Activated naive CD4-positive, alpha-beta T cell treated with anti-CD3 and anti-CD28 coated beads, Interleukin-2, amount 50 U/mL, for 72 hours (primary cell): Measurements from ENCODE around the gene IFNGR1. TPM values are rescaled to one million over a fixed set of nuclear protein-coding genes. Genes with fewer than 3 reads are reported as not detected.
A peak's percentile ranks its signal among the peaks of the same experiment; 100 is the strongest.

Experiments
- ATAC-seq, 2 donors: fragments of 150-1000 bp; cut with Tn5 transposase; 2 replicates each; pipeline ENCODE4 v1.10.0; 2021; ENCODE audit warnings: mild to moderate bottlenecking in 2 of 2, moderate library complexity in 2 of 2
- DNase-seq, 2 donors: peaks; one replicate each; pipeline ENCODE4 v3.0.0; 2021 to 2022; ENCODE audit warnings: low spot score in 2 of 2
- H3K27ac Mint-ChIP-seq, 2 donors: one replicate each; pipeline ENCODE4 v1.8.0; 2022; ENCODE audit warnings: mild to moderate bottlenecking in 2 of 2, mixed read lengths in 2 of 2
- H3K36me3 Mint-ChIP-seq, 2 donors: one replicate each; pipeline ENCODE4 v1.8.0; 2022; ENCODE audit warnings: mixed read lengths in 2 of 2
- H3K9me3 Mint-ChIP-seq, 2 donors: one replicate each; pipeline ENCODE4 v1.8.0; 2022; ENCODE audit warnings: mixed read lengths in 2 of 2
- total RNA-seq, 2 donors: library from RNA; stranded (reverse); gene quantifications; one replicate each; pipeline ENCODE4 v1.2.3, GENCODE V29; 2022

The IFNGR1 gene
- total RNA-seq, 2 donors from 2014 or later, result 32.7 to 62.5 TPM

- H3K27ac Mint-ChIP-seq, result no peak overlapping the region
- peaks cover 0 to 5% of the 10 kb centered on the region in 2 donors for H3K9me3 Mint-ChIP-seq
- DNase-seq (no peak), ATAC-seq (no peak)
- no peaks in the 10 kb centered on the region for H3K36me3 Mint-ChIP-seq
Observed at GRCh38 chr6:137246164-137246563, 27.0 kb upstream of the IFNGR1 start.

- ATAC-seq (peak in 1 of 2 donors; percentile 67), DNase-seq (no peak)
- peaks cover 4 to 7% of the 10 kb centered on the region in 2 donors for H3K36me3 Mint-ChIP-seq
- no peak overlapping the region for H3K27ac Mint-ChIP-seq
- H3K9me3 Mint-ChIP-seq, result peaks cover 6 to 9% of the 10 kb centered on the region in 2 donors
Observed at GRCh38 chr6:137241481-137242038, 22.4 kb upstream of the IFNGR1 start.

- peaks cover 6 to 10% of the 10 kb centered on the region in 2 donors for H3K9me3 Mint-ChIP-seq
Observed at GRCh38 chr6:137240168-137240567, 21.0 kb upstream of the IFNGR1 start.

GRCh38 chr6:137237413-137238170 is 18.4 kb upstream of the IFNGR1 start:
- peaks cover 6 to 10% of the 10 kb centered on the region in 2 donors for H3K9me3 Mint-ChIP-seq
- DNase-seq (no peak), ATAC-seq (no peak)
- H3K36me3 Mint-ChIP-seq, result peaks cover 6 to 7% of the 10 kb centered on the region in 2 donors
- H3K27ac Mint-ChIP-seq, result no peak overlapping the region

More at GRCh38 chr6:137240168-137240567, 21.0 kb upstream of the IFNGR1 start:
- ATAC-seq, result no peak
- Mint-ChIP-seq H3K27ac (no peak overlapping the region), H3K36me3 (peaks cover 6 to 7% of the 10 kb centered on the region in 2 donors)
- DNase-seq, result no peak

GRCh38 chr6:137236581-137237355 is 17.6 kb upstream of the IFNGR1 start:
- Mint-ChIP-seq H3K36me3 (peaks cover 6 to 7% of the 10 kb centered on the region in 2 donors), H3K27ac (no peak overlapping the region), H3K9me3 (peaks cover 6 to 10% of the 10 kb centered on the region in 2 donors)
- ATAC-seq (no peak), DNase-seq (no peak)

GRCh38 chr6:137235686-137236085 is 16.5 kb upstream of the IFNGR1 start:
- ATAC-seq, result no peak
- no peak for DNase-seq
- H3K27ac Mint-ChIP-seq, result no peak overlapping the region
- H3K36me3 Mint-ChIP-seq, result peaks cover 6 to 7% of the 10 kb centered on the region in 2 donors
- peaks cover 6 to 10% of the 10 kb centered on the region in 2 donors for H3K9me3 Mint-ChIP-seq

- DNase-seq, result no peak
- Mint-ChIP-seq H3K9me3 (peaks cover 6 to 10% of the 10 kb centered on the region in 2 donors), H3K27ac (peak overlapping the region in 1 of 2 donors; percentile 52), H3K36me3 (peaks cover 6 to 7% of the 10 kb centered on the region in 2 donors)
- ATAC-seq, result peak; percentile 79 to 82
Observed at GRCh38 chr6:137233911-137234863, 15.0 kb upstream of the IFNGR1 start.

GRCh38 chr6:137231895-137232294 is 12.7 kb upstream of the IFNGR1 start:
- H3K36me3 Mint-ChIP-seq, result peaks cover 0 to 5% of the 10 kb centered on the region in 2 donors
- ATAC-seq (peak; percentile 63 to 66), DNase-seq (no peak)
- no peak overlapping the region for H3K27ac Mint-ChIP-seq
- peaks cover 0 to 4% of the 10 kb centered on the region in 2 donors for H3K9me3 Mint-ChIP-seq

GRCh38 chr6:137230956-137231555 is 11.9 kb upstream of the IFNGR1 start:
- Mint-ChIP-seq H3K9me3 (no peaks in the 10 kb centered on the region), H3K27ac (no peak overlapping the region), H3K36me3 (no peaks in the 10 kb centered on the region)
- no peak for ATAC-seq
- DNase-seq, result no peak

- Mint-ChIP-seq H3K27ac (no peak overlapping the region), H3K36me3 (no peaks in the 10 kb centered on the region), H3K9me3 (no peaks in the 10 kb centered on the region)
- DNase-seq (no peak), ATAC-seq (no peak)
Observed at GRCh38 chr6:137230547-137230946, 11.4 kb upstream of the IFNGR1 start.

- H3K9me3 Mint-ChIP-seq, result peaks cover 0 to 6% of the 10 kb centered on the region in 2 donors
- peaks cover 0 to 7% of the 10 kb centered on the region in 2 donors for H3K36me3 Mint-ChIP-seq
- DNase-seq, result no peak
- no peak overlapping the region for H3K27ac Mint-ChIP-seq
- ATAC-seq, result no peak
Observed at GRCh38 chr6:137229075-137229759, 10.0 kb upstream of the IFNGR1 start.

- no peak overlapping the region for H3K27ac Mint-ChIP-seq
- no peak for DNase-seq
- peaks cover 0 to 12% of the 10 kb centered on the region in 2 donors for H3K9me3 Mint-ChIP-seq
- ATAC-seq, result peak; percentile 69 to 77
- H3K36me3 Mint-ChIP-seq, result peaks cover 0 to 14% of the 10 kb centered on the region in 2 donors
Observed at GRCh38 chr6:137227871-137228302, 8.7 kb upstream of the IFNGR1 start.

GRCh38 chr6:137226697-137227096 is 7.5 kb upstream of the IFNGR1 start:
- no peak for DNase-seq
- Mint-ChIP-seq H3K27ac (no peak overlapping the region), H3K36me3 (peaks cover 0 to 14% of the 10 kb centered on the region in 2 donors), H3K9me3 (peaks cover 0 to 12% of the 10 kb centered on the region in 2 donors)
- no peak for ATAC-seq

GRCh38 chr6:137224799-137225198 is 5.6 kb upstream of the IFNGR1 start:
- DNase-seq, result no peak
- peaks cover 0 to 20% of the 10 kb centered on the region in 2 donors for H3K36me3 Mint-ChIP-seq

More at GRCh38 chr6:137224799-137225198, 5.6 kb upstream of the IFNGR1 start:
- H3K9me3 Mint-ChIP-seq, result peaks cover 0 to 12% of the 10 kb centered on the region in 2 donors
- H3K27ac Mint-ChIP-seq, result no peak overlapping the region
- ATAC-seq, result no peak
